ENCODE data around the gene SMAD7. TPM values are rescaled to one million over a fixed set of nuclear protein-coding genes. Genes with fewer than 3 reads are reported as not detected.

SMAD7 gene
- total RNA-seq, 1 donor from 2014 or later = 24.3 TPM

- DNase-seq (ENCODE audit: low spot score, unreplicated experiment) = no peak
- Mint-ChIP-seq H3K4me3 (ENCODE audit: low read depth) (no peak overlapping the region), H3K4me1 (ENCODE audit: low read depth) (peaks cover 21% of the 10 kb centered on the region), H3K27me3 (peaks cover 21% of the 10 kb centered on the region), H3K36me3 (ENCODE audit: insufficient read depth) (no peaks in the 10 kb centered on the region), H3K27ac (peak overlapping the region; percentile 74), H3K9me3 (ENCODE audit: low read depth) (no peaks in the 10 kb centered on the region)
- TF ChIP-seq CTCF (IDR thresholded peaks at IDR 0.05; ENCODE audit: unreplicated experiment) = no peak
Measured at GRCh38 chr18:48963586-48964470, 13.1 kb upstream of the SMAD7 start.

GRCh38 chr18:48962994-48963561 is 12.3 kb upstream of the SMAD7 start:
- TF ChIP-seq CTCF (IDR thresholded peaks at IDR 0.05; ENCODE audit: unreplicated experiment) = no peak
- no peaks in the 10 kb centered on the region for H3K36me3 Mint-ChIP-seq (ENCODE audit: insufficient read depth)
- no peaks in the 10 kb centered on the region for H3K9me3 Mint-ChIP-seq (ENCODE audit: low read depth)
- no peak for DNase-seq (ENCODE audit: low spot score, unreplicated experiment)
- H3K27me3 Mint-ChIP-seq = peaks cover 17% of the 10 kb centered on the region
- no peak overlapping the region for H3K27ac Mint-ChIP-seq
- H3K4me1 Mint-ChIP-seq (ENCODE audit: low read depth) = peaks cover 21% of the 10 kb centered on the region
- H3K4me3 Mint-ChIP-seq (ENCODE audit: low read depth) = no peak overlapping the region

- DNase-seq (ENCODE audit: low spot score, unreplicated experiment) = no peak
- no peak for TF ChIP-seq CTCF (IDR thresholded peaks at IDR 0.05; ENCODE audit: unreplicated experiment)
- no peaks in the 10 kb centered on the region for H3K36me3 Mint-ChIP-seq (ENCODE audit: insufficient read depth)
- H3K27ac Mint-ChIP-seq = peak overlapping the region; percentile 19
- H3K27me3 Mint-ChIP-seq = peaks cover 15% of the 10 kb centered on the region
- peaks cover 21% of the 10 kb centered on the region for H3K4me1 Mint-ChIP-seq (ENCODE audit: low read depth)
- no peak overlapping the region for H3K4me3 Mint-ChIP-seq (ENCODE audit: low read depth)
- H3K9me3 Mint-ChIP-seq (ENCODE audit: low read depth) = no peaks in the 10 kb centered on the region
Measured at GRCh38 chr18:48962252-48962993, 11.7 kb upstream of the SMAD7 start.

- peaks cover 21% of the 10 kb centered on the region for H3K4me1 Mint-ChIP-seq (ENCODE audit: low read depth)
Measured at GRCh38 chr18:48961547-48961946, 10.8 kb upstream of the SMAD7 start.

More at GRCh38 chr18:48961547-48961946, 10.8 kb upstream of the SMAD7 start:
- no peak for TF ChIP-seq CTCF (IDR thresholded peaks at IDR 0.05; ENCODE audit: unreplicated experiment)
- no peak overlapping the region for H3K27ac Mint-ChIP-seq
- no peaks in the 10 kb centered on the region for H3K9me3 Mint-ChIP-seq (ENCODE audit: low read depth)
- no peaks in the 10 kb centered on the region for H3K36me3 Mint-ChIP-seq (ENCODE audit: insufficient read depth)
- H3K27me3 Mint-ChIP-seq = peaks cover 15% of the 10 kb centered on the region
- no peak overlapping the region for H3K4me3 Mint-ChIP-seq (ENCODE audit: low read depth)
- no peak for DNase-seq (ENCODE audit: low spot score, unreplicated experiment)
